IPS-18a (cell line): ENCODE measurements around the gene USP13.

Experiments
- H3K27ac ChIP-seq: one replicate; pipeline ENCODE4 v1.5.1; 2013; ENCODE audit warnings: low read length
- H3K27me3 ChIP-seq: one replicate; pipeline ENCODE4 v1.6.1; 2013; ENCODE audit warnings: mild to moderate bottlenecking, low read length; ENCODE audit not compliant: control insufficient read depth, insufficient read depth
- H3K36me3 ChIP-seq: one replicate; pipeline ENCODE4 v1.6.1; 2013; ENCODE audit warnings: low read depth, low read length; ENCODE audit not compliant: control insufficient read depth
- H3K4me1 ChIP-seq: one replicate; pipeline ENCODE4 v1.6.1; 2013; ENCODE audit warnings: low read depth, low read length; ENCODE audit not compliant: control insufficient read depth
- H3K4me3 ChIP-seq: one replicate; pipeline ENCODE4 v1.5.1; 2013; ENCODE audit warnings: low read length
- H3K9ac ChIP-seq: one replicate; pipeline ENCODE4 v1.6.1; 2013; ENCODE audit warnings: mild to moderate bottlenecking, low read length, moderate library complexity
- H3K9me3 ChIP-seq: one replicate; pipeline ENCODE4 v1.6.1; 2013; ENCODE audit warnings: low read depth, low read length; ENCODE audit not compliant: control insufficient read depth

The USP13 gene

DNA sequence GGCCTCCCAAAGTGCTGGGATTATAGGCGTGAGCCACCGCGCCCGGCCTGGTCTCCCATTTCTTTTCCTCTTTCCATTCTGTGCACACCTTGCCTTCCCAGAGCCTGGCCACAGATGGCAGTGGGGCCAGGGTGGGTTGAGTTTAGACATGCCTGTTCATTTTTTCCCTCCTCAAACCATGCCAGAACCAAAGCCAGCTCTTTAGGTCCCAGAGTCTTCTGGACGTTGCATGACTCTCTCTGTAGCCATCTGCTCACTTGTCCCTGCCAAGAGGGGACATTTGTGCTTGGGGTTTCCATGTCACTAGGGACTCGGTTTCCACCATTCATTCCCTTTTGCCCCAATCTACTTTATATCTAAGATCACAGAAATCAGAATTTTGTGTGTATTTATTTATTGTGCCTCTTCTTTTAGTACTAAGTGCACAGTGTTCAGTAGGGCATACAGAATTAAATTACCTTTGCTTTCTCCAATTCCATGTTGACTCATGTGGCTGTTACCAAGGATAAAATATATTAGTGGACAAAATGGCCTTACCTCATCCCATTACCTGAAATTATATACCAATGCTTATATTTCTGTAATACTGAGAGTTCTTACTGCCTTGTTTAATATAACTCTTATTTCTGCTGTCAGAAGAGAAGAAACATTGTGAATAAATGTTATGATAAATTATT is 49.6 kb downstream of the USP13 start:
- H3K36me3 ChIP-seq = no peaks in the 10 kb centered on the region
- no peaks in the 10 kb centered on the region for H3K27me3 ChIP-seq
- peaks cover 27% of the 10 kb centered on the region for H3K4me1 ChIP-seq

DNA sequence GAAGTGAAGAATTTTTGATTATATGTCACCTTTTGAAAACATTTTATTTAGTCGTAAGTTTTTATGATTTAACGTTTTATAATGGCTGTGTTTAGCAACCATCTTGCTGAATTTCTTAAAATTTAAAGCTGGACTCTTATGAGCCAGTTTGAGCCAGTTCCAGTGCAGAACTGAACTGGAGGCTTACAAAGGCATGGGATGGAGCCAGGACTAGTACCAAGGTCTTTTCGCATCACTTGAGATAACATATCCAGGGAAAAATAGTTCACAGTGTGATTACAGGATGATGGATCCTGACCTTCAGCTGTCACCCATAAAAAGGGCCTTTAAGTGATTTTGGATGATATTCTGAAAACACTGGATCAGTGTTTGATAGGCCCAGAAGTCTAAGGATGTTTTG is 51.0 kb downstream of the USP13 start:
- no peak overlapping the region for H3K4me3 ChIP-seq
- H3K4me1 ChIP-seq = peaks cover 24% of the 10 kb centered on the region
- no peaks in the 10 kb centered on the region for H3K9me3 ChIP-seq
- H3K27ac ChIP-seq = no peak overlapping the region
- no peaks in the 10 kb centered on the region for H3K27me3 ChIP-seq
- no peak overlapping the region for H3K9ac ChIP-seq
- no peaks in the 10 kb centered on the region for H3K36me3 ChIP-seq

More for the DNA sequence above, 49.6 kb downstream of the USP13 start:
- H3K9me3 ChIP-seq = no peaks in the 10 kb centered on the region
- no peak overlapping the region for H3K4me3 ChIP-seq
- H3K27ac ChIP-seq = no peak overlapping the region
- H3K9ac ChIP-seq = no peak overlapping the region

DNA sequence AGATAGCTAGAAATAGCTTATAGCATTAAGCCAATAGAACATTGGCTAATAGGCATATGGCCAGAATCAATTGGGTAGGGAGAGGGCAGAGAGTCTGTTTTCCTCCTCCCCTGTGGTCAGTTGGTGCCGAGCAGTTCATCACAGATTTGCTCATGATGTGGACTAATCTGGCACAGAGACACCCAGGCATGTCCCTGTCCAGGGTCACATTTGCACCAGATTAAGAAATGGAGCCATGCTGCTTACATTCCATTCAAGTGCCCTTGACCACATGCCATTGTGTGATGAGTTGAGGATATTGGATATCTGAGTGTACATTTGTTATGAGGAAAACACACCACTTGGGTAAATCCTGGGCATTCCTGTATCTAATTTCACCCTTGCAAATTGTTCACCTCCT is 53.4 kb downstream of the USP13 start:
- Histone ChIP-seq H3K9me3 (no peaks in the 10 kb centered on the region), H3K27ac (no peak overlapping the region), H3K9ac (no peak overlapping the region), H3K4me3 (no peak overlapping the region), H3K4me1 (peaks cover 30% of the 10 kb centered on the region), H3K27me3 (no peaks in the 10 kb centered on the region), H3K36me3 (peaks cover 4% of the 10 kb centered on the region)

DNA sequence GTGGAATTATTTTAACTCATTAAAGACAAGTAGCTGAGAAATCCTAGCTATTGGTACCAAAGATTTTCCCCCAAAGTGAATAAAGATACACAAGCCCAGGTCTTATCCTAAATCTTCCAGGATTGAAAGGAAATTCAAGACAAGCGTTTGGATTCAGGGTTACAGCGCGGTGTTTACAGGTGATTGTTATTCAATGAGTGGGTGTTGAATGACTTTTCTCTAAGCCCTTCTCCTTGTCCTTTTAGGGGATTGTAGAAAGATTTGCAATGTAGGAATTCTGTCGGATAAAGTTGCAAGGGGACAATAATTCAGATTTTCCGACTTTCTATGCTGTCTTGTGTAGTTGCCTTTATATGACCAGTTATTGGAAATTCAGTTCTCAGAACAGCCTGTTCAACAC is 57.2 kb downstream of the USP13 start:
- H3K9ac ChIP-seq = peak overlapping the region; percentile 22
- H3K4me3 ChIP-seq = peak overlapping the region; percentile 12
- peak overlapping the region; percentile 40 for H3K27ac ChIP-seq
- peaks cover 30% of the 10 kb centered on the region for H3K4me1 ChIP-seq
- H3K27me3 ChIP-seq = no peaks in the 10 kb centered on the region
- H3K9me3 ChIP-seq = no peaks in the 10 kb centered on the region
- peaks cover 4% of the 10 kb centered on the region for H3K36me3 ChIP-seq

DNA sequence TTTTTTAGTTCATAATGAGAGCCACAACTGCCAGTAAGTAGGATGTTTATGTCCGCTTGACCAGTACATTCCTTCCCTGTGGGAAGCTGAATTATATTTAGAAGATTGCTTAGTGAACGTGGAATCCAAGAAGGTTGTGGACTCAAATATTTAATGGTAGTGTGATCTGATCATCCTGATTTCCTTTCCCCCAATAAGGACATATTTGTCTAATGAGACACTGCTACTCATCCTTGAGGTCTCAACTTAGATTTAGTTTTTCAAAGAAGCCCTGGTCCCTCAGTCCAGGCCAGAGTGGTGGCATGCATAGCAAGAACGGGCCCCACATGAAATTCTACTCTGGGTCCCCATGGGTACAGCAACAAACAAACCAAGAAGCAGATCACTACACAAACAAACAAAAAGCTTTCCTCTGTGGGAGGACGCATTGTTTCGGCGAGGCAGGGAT is 60.8 kb downstream of the USP13 start:
- Histone ChIP-seq H3K9me3 (no peaks in the 10 kb centered on the region), H3K4me1 (peaks cover 30% of the 10 kb centered on the region), H3K27me3 (no peaks in the 10 kb centered on the region), H3K4me3 (no peak overlapping the region), H3K36me3 (peaks cover 4% of the 10 kb centered on the region), H3K27ac (no peak overlapping the region), H3K9ac (no peak overlapping the region)

DNA sequence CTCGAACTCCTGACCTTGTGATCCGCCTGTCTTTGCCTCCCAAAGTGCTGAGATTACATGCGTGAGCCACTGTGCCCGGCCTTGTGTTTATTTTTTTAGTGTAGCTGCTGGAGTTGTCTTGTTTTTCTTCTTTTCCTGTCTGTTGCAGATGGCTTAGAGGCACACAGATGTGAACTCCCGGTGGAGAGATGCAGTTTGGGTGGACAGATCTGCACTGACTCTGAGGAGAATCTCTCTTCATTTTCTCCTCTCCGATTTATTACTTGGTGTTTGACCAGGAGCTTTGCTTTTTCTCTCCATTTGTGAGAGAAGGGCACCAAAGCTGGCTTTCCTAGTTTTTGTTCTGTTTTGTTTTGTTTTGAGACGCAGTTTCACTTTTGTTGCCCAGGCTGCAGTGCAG is 62.7 kb downstream of the USP13 start:
- Histone ChIP-seq H3K36me3 (peaks cover 2% of the 10 kb centered on the region), H3K4me1 (peaks cover 24% of the 10 kb centered on the region), H3K9me3 (no peaks in the 10 kb centered on the region), H3K27me3 (no peaks in the 10 kb centered on the region), H3K27ac (no peak overlapping the region), H3K9ac (no peak overlapping the region), H3K4me3 (no peak overlapping the region)

DNA sequence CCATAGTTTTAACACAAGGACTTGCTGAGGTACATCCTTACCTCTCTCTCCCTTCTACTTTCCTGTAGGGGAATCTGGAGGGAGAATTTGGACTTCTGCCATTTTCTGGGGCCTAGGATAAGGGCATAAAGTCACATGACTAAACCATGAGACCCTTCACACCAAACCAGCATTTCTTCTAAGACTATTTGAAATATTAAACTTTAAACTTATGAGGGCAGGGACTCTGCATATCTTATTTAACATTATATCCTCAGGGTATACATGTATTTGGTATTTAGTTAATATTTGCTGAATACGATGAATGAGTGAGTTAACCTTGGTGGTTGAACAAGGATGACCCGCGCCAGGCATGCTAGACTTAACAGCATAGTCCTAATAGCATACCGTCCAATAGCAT is 63.4 kb downstream of the USP13 start:
- peaks cover 21% of the 10 kb centered on the region for H3K4me1 ChIP-seq
- H3K36me3 ChIP-seq = peaks cover under 1% of the 10 kb centered on the region
- no peaks in the 10 kb centered on the region for H3K9me3 ChIP-seq
- no peak overlapping the region for H3K4me3 ChIP-seq
- no peak overlapping the region for H3K9ac ChIP-seq
- H3K27me3 ChIP-seq = no peaks in the 10 kb centered on the region
- H3K27ac ChIP-seq = no peak overlapping the region

DNA sequence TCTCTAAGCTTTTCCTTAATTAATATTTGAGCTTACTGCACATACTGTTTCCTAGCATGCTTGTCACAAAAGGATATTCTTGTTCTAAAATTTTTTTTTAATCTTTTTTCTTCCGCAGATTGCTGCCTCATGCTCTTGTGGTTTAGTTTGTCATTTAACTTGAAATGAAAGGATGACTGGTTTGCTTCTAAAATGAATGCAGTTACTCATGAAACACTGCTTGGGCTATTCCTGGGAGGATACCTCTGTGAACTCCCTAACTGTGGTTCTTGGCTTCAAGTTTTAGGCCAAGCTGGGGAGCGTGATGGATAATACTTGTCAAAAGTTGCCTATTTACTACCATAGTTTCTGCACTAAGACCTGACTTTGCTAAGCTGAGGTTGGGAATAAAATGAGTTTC is 64.0 kb downstream of the USP13 start:
- H3K36me3 ChIP-seq = peaks cover 5% of the 10 kb centered on the region
- no peak overlapping the region for H3K4me3 ChIP-seq
- H3K27ac ChIP-seq = no peak overlapping the region
- peaks cover 20% of the 10 kb centered on the region for H3K4me1 ChIP-seq
- H3K9me3 ChIP-seq = no peaks in the 10 kb centered on the region
- H3K9ac ChIP-seq = no peak overlapping the region
- no peaks in the 10 kb centered on the region for H3K27me3 ChIP-seq

DNA sequence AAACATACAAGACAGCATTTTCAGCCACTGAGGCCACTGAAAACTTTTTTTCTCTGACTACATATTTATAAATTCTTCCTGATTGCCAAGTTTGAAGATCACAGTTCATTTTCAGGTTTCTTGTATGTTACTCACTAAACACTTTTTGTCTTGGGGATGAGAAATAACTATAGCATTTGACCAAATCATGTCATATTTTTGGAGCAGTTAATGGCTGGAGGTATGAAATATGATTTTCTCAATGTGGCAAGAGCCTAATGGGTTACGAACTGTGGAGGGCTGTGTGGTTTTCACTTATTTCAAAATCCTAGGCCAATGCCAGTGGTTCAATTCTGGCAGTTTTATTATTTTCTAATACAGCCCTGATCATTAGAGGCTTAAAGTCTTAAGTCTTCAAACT is 64.4 kb downstream of the USP13 start:
- H3K27me3 ChIP-seq = no peaks in the 10 kb centered on the region
- no peak overlapping the region for H3K27ac ChIP-seq
- no peak overlapping the region for H3K4me3 ChIP-seq
- peaks cover 17% of the 10 kb centered on the region for H3K4me1 ChIP-seq
- no peaks in the 10 kb centered on the region for H3K9me3 ChIP-seq
- no peak overlapping the region for H3K9ac ChIP-seq
- peaks cover 5% of the 10 kb centered on the region for H3K36me3 ChIP-seq

DNA sequence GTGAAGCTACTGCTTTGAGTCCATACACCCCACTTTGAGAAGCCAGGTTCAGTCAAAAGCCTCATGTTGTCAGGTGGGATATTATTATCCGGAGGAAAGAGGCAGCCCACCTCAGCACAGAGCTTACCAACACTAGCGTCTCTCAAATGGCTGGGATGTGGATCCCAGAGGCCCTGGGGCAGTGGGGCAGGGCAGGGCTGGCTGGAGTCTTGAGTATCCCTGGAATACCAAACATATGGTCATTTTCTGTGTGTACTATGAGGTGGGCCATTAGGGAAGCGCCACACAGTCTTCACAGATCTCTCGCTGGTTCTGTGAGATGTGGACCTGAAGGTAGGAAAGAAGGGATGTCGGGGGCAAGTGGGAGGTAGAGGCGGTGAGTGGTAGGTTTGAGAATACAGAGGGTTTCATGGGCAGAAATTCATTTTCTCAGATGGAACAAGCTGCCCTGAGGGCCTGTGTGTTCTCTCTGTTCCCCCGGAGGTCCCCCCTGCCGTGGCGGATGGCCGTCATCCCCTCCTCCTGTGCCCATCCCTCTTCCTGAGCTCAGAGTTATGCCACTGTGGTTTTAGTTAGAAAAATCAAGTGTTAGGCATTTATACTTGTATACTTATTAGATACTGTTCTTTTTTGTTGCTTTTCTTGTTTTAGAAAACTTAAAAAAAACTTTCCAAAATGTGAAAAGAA is 66.4 kb downstream of the USP13 start:
- H3K27ac ChIP-seq = no peak overlapping the region
- no peaks in the 10 kb centered on the region for H3K27me3 ChIP-seq
- H3K4me1 ChIP-seq = peaks cover 13% of the 10 kb centered on the region
- H3K4me3 ChIP-seq = no peak overlapping the region
- no peaks in the 10 kb centered on the region for H3K9me3 ChIP-seq
- no peak overlapping the region for H3K9ac ChIP-seq
- peaks cover 5% of the 10 kb centered on the region for H3K36me3 ChIP-seq

DNA sequence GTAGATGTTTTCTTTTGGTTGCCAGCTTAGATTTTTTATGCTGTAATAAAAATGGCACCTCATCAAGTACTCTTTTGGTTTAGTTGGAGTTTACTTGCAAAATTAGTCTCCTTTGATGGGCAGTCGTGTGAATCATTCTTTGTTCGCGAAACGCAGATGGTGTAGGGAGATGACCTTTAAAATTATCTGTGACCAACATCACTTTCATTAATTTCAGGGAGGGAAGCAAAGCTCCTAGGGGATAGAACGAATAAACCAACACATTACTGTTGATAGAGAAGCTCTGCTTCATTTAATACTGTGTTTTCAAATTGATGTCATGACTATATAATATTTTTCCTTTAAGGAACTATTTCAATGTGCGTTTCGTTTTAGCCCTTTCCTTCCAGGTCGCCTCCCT is 67.4 kb downstream of the USP13 start:
- no peak overlapping the region for H3K9ac ChIP-seq

DNA sequence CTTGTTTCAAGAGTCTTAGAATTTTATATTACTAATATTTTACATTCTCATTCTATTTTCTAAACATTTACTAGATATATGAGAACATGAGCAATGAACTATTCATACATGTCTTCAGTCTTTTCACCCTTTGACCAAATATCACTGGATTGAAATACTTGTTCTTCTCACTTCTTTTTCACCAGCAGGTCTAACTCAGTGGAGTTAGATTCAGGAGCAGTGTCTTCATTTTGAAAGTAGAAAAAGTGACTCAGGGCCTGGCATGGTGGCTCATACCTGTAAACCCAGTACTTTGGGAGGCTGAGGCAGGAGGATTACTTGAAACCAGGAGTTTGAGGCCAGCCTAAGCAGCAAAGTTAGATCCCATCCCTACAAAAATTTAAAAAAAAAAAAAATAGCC is 70.8 kb downstream of the USP13 start:
- no peaks in the 10 kb centered on the region for H3K27me3 ChIP-seq
- peaks cover 5% of the 10 kb centered on the region for H3K36me3 ChIP-seq
- H3K4me3 ChIP-seq = no peak overlapping the region
- no peak overlapping the region for H3K9ac ChIP-seq
- no peak overlapping the region for H3K27ac ChIP-seq
- H3K4me1 ChIP-seq = peaks cover 13% of the 10 kb centered on the region
- H3K9me3 ChIP-seq = no peaks in the 10 kb centered on the region

More for the DNA sequence above, 67.4 kb downstream of the USP13 start:
- Histone ChIP-seq H3K4me3 (no peak overlapping the region), H3K9me3 (no peaks in the 10 kb centered on the region), H3K27me3 (no peaks in the 10 kb centered on the region), H3K27ac (no peak overlapping the region), H3K36me3 (peaks cover 5% of the 10 kb centered on the region), H3K4me1 (peaks cover 13% of the 10 kb centered on the region)
